ENCODE measurements around the gene VWA7.
"Not testable (repeated sequence)": the region's sequence is repeated elsewhere in the genome, so short reads cannot be mapped to it uniquely, and the experiment has no call there.

VWA7 gene

DNA sequence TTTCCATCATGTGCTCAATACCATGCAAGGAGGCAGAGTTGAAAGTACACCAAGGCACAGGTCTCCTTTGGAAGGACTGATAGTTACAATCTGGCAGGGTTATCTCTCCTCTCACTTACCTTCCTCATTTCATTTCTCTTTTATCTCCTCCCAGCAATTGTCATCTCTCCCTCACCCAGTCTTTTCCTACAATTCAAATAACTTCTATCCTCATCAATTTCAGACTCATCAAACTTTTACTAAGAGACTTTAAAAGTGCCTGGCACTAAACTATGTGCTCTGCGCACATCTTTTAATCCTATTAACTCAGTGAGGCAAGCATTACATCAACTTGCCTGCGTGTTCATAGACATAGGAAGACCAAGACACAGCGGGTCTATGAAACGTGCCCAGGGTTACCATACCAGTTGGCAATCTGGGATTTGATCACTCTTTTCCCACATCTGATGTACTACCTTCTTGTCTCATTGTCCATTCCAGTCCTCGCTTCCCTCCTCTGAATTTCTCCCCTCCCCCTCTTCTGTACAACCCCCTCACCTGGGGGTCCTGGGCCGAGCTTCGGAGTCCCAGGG lies 17.3 kb upstream of the VWA7 start:
- TF ChIP-seq, protein P1, sequence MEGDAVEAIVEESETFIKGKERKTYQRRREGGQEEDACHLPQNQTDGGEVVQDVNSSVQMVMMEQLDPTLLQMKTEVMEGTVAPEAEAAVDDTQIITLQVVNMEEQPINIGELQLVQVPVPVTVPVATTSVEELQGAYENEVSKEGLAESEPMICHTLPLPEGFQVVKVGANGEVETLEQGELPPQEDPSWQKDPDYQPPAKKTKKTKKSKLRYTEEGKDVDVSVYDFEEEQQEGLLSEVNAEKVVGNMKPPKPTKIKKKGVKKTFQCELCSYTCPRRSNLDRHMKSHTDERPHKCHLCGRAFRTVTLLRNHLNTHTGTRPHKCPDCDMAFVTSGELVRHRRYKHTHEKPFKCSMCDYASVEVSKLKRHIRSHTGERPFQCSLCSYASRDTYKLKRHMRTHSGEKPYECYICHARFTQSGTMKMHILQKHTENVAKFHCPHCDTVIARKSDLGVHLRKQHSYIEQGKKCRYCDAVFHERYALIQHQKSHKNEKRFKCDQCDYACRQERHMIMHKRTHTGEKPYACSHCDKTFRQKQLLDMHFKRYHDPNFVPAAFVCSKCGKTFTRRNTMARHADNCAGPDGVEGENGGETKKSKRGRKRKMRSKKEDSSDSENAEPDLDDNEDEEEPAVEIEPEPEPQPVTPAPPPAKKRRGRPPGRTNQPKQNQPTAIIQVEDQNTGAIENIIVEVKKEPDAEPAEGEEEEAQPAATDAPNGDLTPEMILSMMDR (IDR thresholded peaks at IDR 0.05; ENCODE audit: insufficient read depth, low read length, missing control alignments): no peak
- DNase-seq (ENCODE audit: low read depth, low spot score): no peak
- ChIA-PET POLR2A (interaction anchor here (0.8 to 2.4 kb wide), 6 partner anchors 12 to 91 kb away, joined by 3 to 17 read pairs (median 3); partner anchors contain the start of genes ABHD16A, HSPA1B, LSM2 and NEU1), CTCF (interaction anchor here (0.7 to 5.3 kb wide), 9 partner anchors 8 to 113 kb away, joined by 3 to 57 read pairs (median 4); partner anchors contain the start of genes LSM2 and LY6G5C)
- peak overlapping the region; percentile 68 for H3K4me3 ChIP-seq (ENCODE audit: low read depth, low read length)

- CTCF ChIA-PET: interaction anchor here (3.1 to 5.3 kb wide), 2 partner anchors 12 to 24 kb away, joined by 16 to 57 read pairs; partner anchors contain the start of gene LSM2
- not testable (repeated sequence) for DNase-seq (ENCODE audit: low read depth, low spot score)
- POLR2A ChIA-PET: interaction anchor here (1.6 kb wide), 2 partner anchors 13 to 20 kb away, joined by 3 read pairs; partner anchors contain the start of gene LSM2
- peak overlapping the region; percentile 68; the same call in 1 of the 2 replicates for H3K4me3 ChIP-seq (ENCODE audit: low read depth, low read length)
Observed at GRCh38 chr6:31793927-31794245, 16.8 kb upstream of the VWA7 start.

DNA sequence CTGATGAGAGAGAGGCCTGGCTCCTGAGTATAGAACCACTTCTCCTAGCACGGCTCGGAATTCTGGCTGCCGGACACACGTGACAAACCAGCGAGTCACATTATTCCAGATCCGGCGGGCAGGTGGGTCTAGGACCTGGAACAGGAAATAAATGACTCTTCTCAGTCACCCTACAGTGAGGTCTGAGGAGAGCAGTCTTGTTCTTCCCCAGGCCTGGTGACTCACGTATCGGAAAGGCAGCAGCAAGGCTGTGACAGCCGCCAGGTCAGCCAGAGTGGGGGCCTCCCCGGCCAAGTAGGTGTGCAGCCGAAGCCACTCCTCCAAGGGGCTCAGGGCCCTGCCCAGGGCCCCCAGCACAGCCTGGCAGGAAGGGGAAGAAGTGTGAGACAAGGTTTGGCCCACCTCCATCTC lies 15.6 kb upstream of the VWA7 start:
- H3K4me3 ChIP-seq (ENCODE audit: low read depth, low read length): no peak overlapping the region
- DNase-seq (ENCODE audit: low read depth, low spot score): no peak
- ChIA-PET POLR2A (no interaction called here), CTCF (interaction anchor here (0.7 to 5.3 kb wide), 4 partner anchors 9 to 13 kb away, joined by 3 to 57 read pairs (median 30); partner anchors contain the start of gene LSM2)
- TF ChIP-seq, protein P1 (IDR thresholded peaks at IDR 0.05; ENCODE audit: insufficient read depth, low read length, missing control alignments): no peak

DNA sequence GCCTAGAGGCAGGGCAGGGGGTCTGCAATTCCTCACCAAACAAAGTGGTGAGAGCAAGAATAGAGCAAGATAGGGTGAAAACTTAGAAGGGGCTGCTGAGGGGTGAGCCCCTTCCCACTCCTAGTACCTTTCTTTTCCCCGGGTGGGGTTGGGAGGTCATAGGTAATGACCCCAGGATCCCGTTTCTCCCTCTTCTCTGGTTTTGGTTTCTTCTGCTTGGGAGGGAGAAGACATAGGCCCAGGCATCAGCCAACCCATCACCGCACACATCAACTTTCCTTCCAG lies 14.9 kb upstream of the VWA7 start:
- TF ChIP-seq, protein P1 (IDR thresholded peaks at IDR 0.05; ENCODE audit: insufficient read depth, low read length, missing control alignments): no peak
- ChIA-PET POLR2A (no interaction called here), CTCF (interaction anchor here (0.7 to 4.6 kb wide), 12 partner anchors 8 to 53 kb away, joined by 3 to 38 read pairs (median 6); partner anchors contain the start of genes LSM2, MSH5, SAPCD1 and VWA7)
- no peak overlapping the region for H3K4me3 ChIP-seq (ENCODE audit: low read depth, low read length)
- DNase-seq (ENCODE audit: low read depth, low spot score): no peak

- POLR2A ChIA-PET: interaction anchor here (1.2 kb wide), 1 partner anchor 36 kb away, joined by 3 read pairs; the partner anchor contains the start of gene HSPA1B
- TF ChIP-seq, protein P1 (IDR thresholded peaks at IDR 0.05; ENCODE audit: insufficient read depth, low read length, missing control alignments): peak; percentile 73
- DNase-seq (ENCODE audit: low read depth, low spot score): no peak
- no peak overlapping the region for H3K4me3 ChIP-seq (ENCODE audit: low read depth, low read length)
- CTCF ChIA-PET: interaction anchor here (0.6 to 4.6 kb wide), 25 partner anchors 9 to 125 kb away, joined by 3 to 38 read pairs (median 4); partner anchors contain the start of genes CLIC1, LSM2, MPIG6B and MSH5
Observed at GRCh38 chr6:31791324-31792089, 14.4 kb upstream of the VWA7 start.

DNA sequence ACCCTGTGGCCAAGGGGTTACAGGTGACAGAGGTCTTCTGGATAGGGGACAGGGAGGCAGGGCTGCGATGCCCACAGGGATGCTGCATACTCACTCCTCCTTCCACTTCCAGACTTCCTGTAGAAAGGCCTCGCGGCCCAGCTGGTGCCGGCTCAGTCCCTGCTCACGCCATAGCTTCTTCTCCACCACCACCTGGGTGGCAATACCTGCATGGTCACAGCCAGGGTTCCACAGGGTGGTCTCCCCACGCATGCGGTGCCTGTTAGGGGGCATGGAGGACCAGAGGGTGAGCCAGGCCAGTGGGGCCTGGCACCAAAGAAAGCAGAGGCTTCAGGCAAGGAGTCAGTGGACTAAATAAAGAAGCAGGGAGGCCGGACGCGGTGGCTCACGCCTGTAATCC lies 8.3 kb upstream of the VWA7 start:
- TF ChIP-seq, protein P1 (IDR thresholded peaks at IDR 0.05; ENCODE audit: insufficient read depth, low read length, missing control alignments): no peak
- CTCF ChIA-PET: interaction anchor here (1.1 to 4.0 kb wide), 4 partner anchors 10 to 15 kb away, joined by 5 to 21 read pairs (median 10); partner anchors contain the start of gene VARS1
- H3K4me3 ChIP-seq (ENCODE audit: low read depth, low read length): no peak overlapping the region
- POLR2A ChIA-PET: interaction anchor here (0.6 kb wide), 1 partner anchor 45 kb away, joined by 3 read pairs; no protein-coding TSS in a partner anchor
- no peak for DNase-seq (ENCODE audit: low read depth, low spot score)
